ENCODE results near the gene POU2F1.

GRCh38 chr1:167362638-167363037, 142.0 kb downstream of the POU2F1 start:
- TF ChIP-seq CTCF (conservative IDR thresholded peaks at IDR 0.05) (no peak), EZH2 (IDR thresholded peaks at IDR 0.05; ENCODE audit: low read depth) (no peak)
